Pons (tissue), 1 donor: ENCODE data around the gene HS6ST2.
A peak's percentile ranks its signal among the peaks of the same experiment; 100 is the strongest.
"Not testable (repeated sequence)": the region's sequence is repeated elsewhere in the genome, so short reads cannot be mapped to it uniquely, and the experiment has no call there.

Experiments
- DNase-seq: peaks from one replicate; pipeline ENCODE4 v3.0.0-alpha.2; 2016; ENCODE audit warnings: low spot score

Gene HS6ST2

GRCh38 chrX:132940727-132941327, 17.6 kb downstream of the HS6ST2 start:
- DNase-seq, result no peak

DNA sequence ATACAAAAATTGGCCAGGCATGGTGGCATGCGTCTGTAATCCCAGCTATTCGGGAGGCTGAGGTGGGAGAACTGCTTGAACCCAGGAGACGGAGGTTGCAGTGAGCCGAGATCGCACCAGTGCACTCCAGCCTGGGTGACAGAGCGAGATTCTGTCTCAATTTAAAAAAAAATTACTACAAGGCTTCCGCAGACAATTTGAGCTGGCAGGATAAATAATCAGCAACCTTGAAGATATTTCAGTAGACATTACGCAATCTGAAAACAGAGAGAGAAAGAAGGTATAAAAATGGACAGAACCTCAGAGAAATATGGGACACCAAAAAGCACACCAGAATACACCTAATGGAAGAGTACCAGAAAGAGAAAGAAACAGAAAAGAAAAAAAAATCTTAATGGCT, 25.3 kb downstream of the HS6ST2 start:
- DNase-seq, result no peak

DNA sequence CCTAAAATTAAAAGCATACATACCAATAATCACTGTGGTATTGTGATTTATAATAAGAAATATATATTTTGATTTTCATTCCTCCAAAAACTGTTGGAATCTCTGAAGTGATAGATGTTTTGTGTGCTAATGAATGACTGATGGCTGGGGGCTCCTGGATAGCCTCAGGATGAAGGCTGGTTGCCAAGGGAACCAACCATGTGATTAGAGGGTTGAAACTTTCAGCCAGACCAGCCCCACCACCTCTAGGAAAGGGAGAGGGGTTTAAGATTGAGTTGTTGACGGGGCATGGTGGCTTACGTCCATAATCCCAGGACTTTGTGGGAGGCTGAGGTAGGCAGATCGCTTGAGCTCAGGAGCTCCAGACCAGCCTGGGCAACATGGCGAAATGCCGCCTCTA, 34.0 kb downstream of the HS6ST2 start:
- no peak for DNase-seq

DNA sequence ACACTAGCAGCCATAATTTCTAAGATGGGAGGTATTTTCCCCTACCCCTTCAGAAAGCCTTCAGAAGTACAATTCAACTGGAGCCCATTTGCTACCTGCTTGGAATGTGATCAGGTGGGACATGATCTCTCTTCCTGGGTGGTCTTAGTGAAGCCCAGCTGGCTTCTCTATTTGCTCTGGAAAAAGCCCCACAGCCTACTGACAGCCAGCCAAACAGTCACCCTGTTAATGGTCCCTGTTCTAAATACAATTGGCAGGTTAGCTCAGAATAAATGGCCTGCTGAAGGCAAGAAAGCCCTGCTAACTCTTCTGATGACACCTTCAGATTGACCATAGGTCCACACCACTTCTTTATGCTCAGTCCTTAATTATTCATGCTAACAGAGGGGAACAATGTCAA, 39.9 kb downstream of the HS6ST2 start:
- no peak for DNase-seq

DNA sequence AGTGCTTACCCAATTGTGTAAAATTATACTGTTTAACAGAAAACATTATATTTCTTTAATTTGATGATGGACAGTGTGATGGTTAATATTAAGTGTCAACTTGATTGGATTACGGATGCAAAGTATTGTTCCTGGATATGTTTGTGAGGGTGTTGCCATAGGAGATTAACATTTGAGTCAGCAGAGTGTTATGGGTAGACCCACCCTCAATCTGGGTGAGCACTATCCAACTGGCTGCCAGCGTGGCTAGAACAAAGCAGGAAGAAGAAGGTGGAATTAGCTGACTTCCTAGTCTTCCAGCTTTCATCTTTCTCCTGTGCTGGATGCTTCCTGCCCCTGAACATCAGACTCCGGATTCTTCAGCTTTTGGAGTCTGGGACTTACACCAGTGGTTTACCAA, 42.1 kb downstream of the HS6ST2 start:
- no peak for DNase-seq

DNA sequence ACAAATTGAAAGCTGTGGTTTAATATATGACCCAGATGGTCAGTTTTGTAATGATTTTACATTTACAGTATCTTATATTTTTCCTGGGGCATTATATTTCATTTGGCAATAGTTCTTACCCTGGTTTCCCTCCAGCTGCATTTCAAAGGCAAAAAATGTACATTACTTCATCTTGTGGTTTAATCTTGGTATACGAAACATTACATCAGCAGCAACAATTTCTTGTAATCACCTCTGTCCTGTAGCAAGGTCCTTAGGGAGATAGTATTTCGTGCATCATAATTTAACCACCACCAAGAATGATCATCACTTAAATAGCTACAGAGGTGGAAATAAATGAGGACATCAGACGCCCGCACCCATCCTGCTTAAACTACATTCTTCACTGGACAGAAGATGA, 48.8 kb downstream of the HS6ST2 start:
- DNase-seq, result no peak

DNA sequence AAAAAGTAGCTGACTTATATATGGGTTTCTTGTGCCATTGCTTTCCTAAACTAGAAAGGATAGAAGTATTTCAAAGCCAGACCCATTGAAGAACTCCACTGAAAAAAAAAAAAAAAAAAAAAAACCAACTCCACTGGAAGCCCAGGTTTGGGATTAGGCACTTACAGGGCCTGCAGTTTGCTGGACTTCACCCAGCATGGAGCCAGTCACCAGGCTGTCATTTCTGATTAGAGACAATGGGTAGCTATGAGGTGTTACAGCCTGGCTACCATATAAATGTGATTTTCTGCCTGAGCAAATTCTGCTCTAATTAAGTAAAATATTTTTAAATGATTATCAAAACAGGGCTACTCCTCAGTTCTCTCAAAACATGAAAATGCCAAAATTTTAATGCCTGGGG, 49.5 kb downstream of the HS6ST2 start:
- DNase-seq, result no peak

DNA sequence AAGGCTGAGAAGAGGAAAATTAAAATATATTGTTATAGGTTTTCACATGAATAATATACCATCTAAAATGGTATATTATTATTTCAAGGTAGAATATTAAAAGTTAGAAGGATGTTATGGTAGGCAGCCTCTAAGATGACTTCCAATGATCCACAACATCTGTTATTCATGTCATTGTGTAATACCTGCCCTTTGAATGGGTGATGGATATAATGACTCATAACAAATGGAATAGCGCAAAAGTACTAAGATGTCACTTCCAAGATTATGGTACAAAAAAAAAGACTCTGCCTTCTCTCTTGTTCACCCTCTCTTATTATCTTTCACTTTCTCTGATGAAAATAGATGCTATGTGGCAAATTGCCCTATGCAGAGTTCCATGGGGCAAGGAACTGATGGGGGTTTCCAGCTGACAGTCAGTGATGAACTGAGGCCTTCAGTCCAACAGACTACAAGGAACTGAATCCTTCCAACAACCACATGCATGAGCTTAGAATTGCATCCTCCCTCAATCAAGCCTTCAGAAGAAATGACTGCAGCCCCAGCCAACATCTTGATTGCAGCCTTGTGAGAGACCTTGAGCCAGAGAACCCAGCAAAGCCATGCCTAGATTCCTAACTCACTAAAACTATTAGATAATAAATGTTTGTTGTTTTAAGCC, 57.7 kb downstream of the HS6ST2 start:
- no peak for DNase-seq

DNA sequence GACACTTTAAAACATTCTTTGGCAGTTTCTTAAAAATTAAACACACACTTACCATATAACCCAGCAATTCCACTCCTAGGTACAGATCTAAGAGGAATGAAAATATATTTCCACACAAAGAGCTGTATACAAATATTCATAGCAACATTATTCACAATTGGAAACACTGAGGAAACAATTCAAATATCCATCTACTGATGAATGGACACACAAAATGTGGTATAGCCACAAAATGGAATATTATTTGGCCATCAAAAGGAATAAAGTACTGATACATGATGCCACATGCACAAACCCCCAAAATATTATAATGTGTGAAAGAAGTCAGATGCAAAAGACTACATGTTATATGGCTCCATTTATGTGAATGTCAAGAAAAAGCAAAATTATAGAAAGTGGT, 70.9 kb downstream of the HS6ST2 start:
- no peak for DNase-seq

DNA sequence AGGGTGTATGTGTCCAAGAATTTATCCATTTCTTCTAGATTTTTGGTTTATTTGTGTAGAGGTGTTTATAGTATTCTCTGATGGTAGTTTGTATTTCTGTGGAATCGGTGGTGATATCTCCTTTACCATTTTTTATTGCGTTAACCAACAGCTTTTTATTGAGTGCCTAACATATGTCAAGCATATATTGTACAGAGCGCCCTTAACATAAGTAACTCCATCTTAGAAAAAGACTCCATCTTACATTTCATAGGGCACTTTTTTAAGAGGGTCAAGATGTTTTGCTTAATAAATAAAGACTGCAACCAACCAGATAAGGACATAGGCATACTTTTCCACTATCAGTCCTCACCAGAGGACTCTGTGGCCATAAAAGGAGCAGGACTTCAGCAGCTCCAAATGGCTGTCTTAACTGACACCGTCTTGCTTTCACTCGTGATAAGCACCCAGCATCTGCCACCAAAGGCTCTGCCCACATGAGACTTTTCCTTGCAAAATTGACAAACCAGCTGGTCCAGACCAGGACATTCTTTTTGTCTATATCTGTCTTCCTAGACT, 75.0 kb downstream of the HS6ST2 start:
- DNase-seq, result no peak

DNA sequence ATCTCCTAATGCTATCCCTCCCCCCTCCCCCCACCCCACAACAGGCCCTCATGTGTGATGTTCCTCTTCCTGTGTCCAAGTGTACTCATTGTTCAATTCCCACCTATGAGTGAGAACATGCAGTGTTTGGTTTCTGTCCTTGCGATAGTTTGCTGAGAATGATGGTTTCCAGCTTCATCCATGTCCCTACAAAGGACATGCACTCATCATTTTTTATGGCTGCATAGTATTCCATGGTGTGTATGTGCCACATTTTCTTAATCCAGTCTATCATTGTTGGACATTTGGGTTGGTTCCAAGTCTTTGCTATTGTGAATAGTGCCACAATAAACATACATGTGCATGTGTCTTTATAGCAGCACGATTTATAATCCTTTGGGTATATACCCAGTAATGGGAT, 77.7 kb downstream of the HS6ST2 start:
- not testable (repeated sequence) for DNase-seq

GRCh38 chrX:132877954-132878536, 80.4 kb downstream of the HS6ST2 start:
- DNase-seq, result no peak

DNA sequence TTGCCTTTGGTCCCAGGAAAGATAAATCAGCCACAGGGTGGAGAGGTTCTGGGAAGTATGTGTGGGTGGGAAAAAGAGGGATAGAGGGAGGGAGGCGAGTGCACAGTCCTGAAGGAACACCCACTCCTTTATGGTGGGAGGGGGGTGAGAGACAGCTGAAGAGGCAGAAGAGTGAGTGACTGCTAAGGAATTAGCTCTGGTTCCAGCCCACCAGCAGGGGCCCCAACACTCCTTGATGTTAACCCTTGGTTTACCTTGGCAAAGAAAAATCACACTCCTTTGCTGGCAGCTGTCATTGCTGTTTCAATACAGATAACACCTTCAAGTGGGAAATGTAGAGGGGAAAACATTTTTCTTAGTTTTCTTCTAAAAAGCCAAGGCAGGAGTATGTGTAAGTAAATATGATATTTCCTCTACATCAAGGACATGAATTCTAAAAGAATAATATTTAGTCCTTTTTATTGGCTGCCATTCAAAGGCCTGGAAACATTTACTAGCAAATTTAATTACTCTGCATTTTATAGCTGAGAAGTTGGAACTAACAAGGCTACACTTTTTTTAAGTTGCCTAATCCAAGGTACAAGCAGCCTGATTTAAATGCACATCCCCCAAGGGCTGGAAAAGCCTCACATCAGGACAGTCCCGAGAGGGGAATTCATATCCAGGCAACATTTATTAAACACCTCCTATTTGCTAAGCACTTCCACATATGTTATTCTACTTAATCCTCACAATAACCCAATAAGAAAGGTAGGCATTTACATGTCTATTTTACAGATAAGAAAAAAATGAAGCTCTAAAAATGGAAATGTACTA, 81.7 kb downstream of the HS6ST2 start:
- DNase-seq, result no peak

GRCh38 chrX:132875650-132876522, 82.5 kb downstream of the HS6ST2 start:
- DNase-seq, result no peak

DNA sequence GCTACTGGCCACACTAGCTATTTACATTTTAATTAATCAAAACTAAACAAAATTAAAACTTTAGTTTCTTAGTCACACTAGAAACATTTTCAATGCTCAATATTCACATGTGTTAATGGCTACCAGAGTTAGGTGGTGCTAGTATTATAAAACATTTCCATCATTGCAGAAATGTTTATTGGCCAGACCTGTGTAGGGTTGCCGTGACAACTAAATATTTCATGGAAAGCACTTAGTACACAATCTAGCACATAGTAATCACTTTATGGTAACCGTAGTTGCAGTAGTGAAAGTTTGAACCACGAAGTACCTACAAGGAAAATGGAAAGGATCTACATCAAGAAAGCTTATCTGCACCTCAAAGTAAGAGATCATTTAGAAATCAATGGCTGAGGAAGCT, 95.9 kb downstream of the HS6ST2 start:
- no peak for DNase-seq

- DNase-seq, result no peak
Measured at GRCh38 chrX:132861076-132861475, 97.4 kb downstream of the HS6ST2 start.

- no peak for DNase-seq
Measured at GRCh38 chrX:132860200-132860599, 98.2 kb downstream of the HS6ST2 start.

- no peak for DNase-seq
Measured at GRCh38 chrX:132858018-132858417, 100.4 kb downstream of the HS6ST2 start.

- no peak for DNase-seq
Measured at GRCh38 chrX:132855780-132856341, 102.6 kb downstream of the HS6ST2 start.

GRCh38 chrX:132853040-132853439, 105.4 kb downstream of the HS6ST2 start:
- no peak for DNase-seq

- DNase-seq, result peak; percentile 34
Measured at GRCh38 chrX:132848296-132848970, 110.0 kb downstream of the HS6ST2 start.
